Trophoblast cell (in vitro differentiated cells and primary cell): ENCODE data around the gene MCM7.

Experiments used
- DNase-seq, 2 donors: peaks; one replicate each; pipeline ENCODE4 v3.0.0-alpha.2; 2016
- H2AFZ ChIP-seq: 2 replicates; pipeline ENCODE4 v1.6.1; 2013; ENCODE audit warnings: low read length, moderate library complexity, mild to moderate bottlenecking; ENCODE audit not compliant: insufficient read depth, poor library complexity
- H2AK5ac ChIP-seq: 2 replicates; pipeline ENCODE4 v1.6.1; 2013; ENCODE audit warnings: mild to moderate bottlenecking, low read length
- H2BK120ac ChIP-seq: 2 replicates; pipeline ENCODE4 v1.6.1; 2013; ENCODE audit warnings: low read length, mild to moderate bottlenecking, moderate library complexity; ENCODE audit not compliant: insufficient read depth, poor library complexity
- H2BK12ac ChIP-seq: 2 replicates; pipeline ENCODE4 v1.6.1; 2013; ENCODE audit warnings: mild to moderate bottlenecking, low read length, moderate library complexity
- H2BK5ac ChIP-seq: 2 replicates; pipeline ENCODE4 v1.6.1; 2013; ENCODE audit warnings: low read length, low read depth, moderate library complexity, mild to moderate bottlenecking; ENCODE audit not compliant: poor library complexity
- H3K14ac ChIP-seq: 2 replicates; pipeline ENCODE4 v1.6.1; 2013; ENCODE audit warnings: mild to moderate bottlenecking, low read length
- H3K18ac ChIP-seq: 2 replicates; pipeline ENCODE4 v1.6.1; 2013; ENCODE audit warnings: mild to moderate bottlenecking, low read length
- H3K23ac ChIP-seq: 2 replicates; pipeline ENCODE4 v1.6.1; 2013; ENCODE audit warnings: low read length
- H3K27ac ChIP-seq: 2 replicates; pipeline ENCODE4 v1.5.1; 2013; ENCODE audit warnings: low read depth, mild to moderate bottlenecking, inconsistent platforms, low read length, moderate library complexity
- H3K27me3 ChIP-seq: 2 replicates; pipeline ENCODE4 v1.6.1; 2013; ENCODE audit warnings: inconsistent platforms, mild to moderate bottlenecking, low read length, moderate library complexity; ENCODE audit not compliant: insufficient read depth
- H3K36me3 ChIP-seq, 2 experiments: 1 replicate in 1 of 2; 2 replicates in 1 of 2; pipeline ENCODE4 v1.6.1; 2013; ENCODE audit warnings: low read length in 2 of 2, mild to moderate bottlenecking in 2 of 2, moderate library complexity in 1 of 2; ENCODE audit not compliant: insufficient read depth in 2 of 2, control insufficient read depth in 1 of 2
- H3K4ac ChIP-seq: 2 replicates; pipeline ENCODE4 v1.6.1; 2013; ENCODE audit warnings: low read depth, mild to moderate bottlenecking, low read length, moderate library complexity
- H3K4me1 ChIP-seq, 2 experiments: 1 replicate in 1 of 2; 2 replicates in 1 of 2; pipeline ENCODE4 v1.6.1; 2013; ENCODE audit warnings: low read length in 2 of 2, mild to moderate bottlenecking in 2 of 2, moderate library complexity in 1 of 2; ENCODE audit not compliant: insufficient read depth in 2 of 2, control insufficient read depth in 1 of 2
- H3K4me2 ChIP-seq: 2 replicates; pipeline ENCODE4 v1.6.1; 2013; ENCODE audit warnings: inconsistent platforms, mild to moderate bottlenecking, low read length, moderate library complexity
- H3K4me3 ChIP-seq: 2 replicates; pipeline ENCODE4 v1.5.1; 2013; ENCODE audit warnings: mild to moderate bottlenecking, low read depth, low read length, inconsistent platforms
- H3K79me1 ChIP-seq: one replicate; pipeline ENCODE4 v1.6.1; 2013; ENCODE audit warnings: low read length
- H3K79me2 ChIP-seq: 2 replicates; pipeline ENCODE4 v1.6.1; 2013; ENCODE audit warnings: low read length, mild to moderate bottlenecking; ENCODE audit not compliant: control insufficient read depth, insufficient read depth, poor library complexity
- H3K9ac ChIP-seq: 2 replicates; pipeline ENCODE4 v1.6.1; 2013; ENCODE audit warnings: mild to moderate bottlenecking, low read length
- H3K9me3 ChIP-seq: 2 replicates; pipeline ENCODE4 v1.6.1; 2013; ENCODE audit warnings: low read depth, mild to moderate bottlenecking, control low read depth, inconsistent platforms, low read length; ENCODE audit not compliant: insufficient read depth
- H4K12ac ChIP-seq: 2 replicates; pipeline ENCODE4 v1.6.1; 2013; ENCODE audit warnings: low read depth, mild to moderate bottlenecking, low read length, moderate library complexity
- H4K8ac ChIP-seq: 2 replicates; pipeline ENCODE4 v1.6.1; 2013; ENCODE audit warnings: low read depth, mild to moderate bottlenecking, low read length, moderate library complexity
- H4K91ac ChIP-seq: one replicate; pipeline ENCODE4 v1.6.1; 2013; ENCODE audit warnings: low read depth, mild to moderate bottlenecking, low read length, moderate library complexity
- WGBS: extraction: QIAGEN DNeasy Blood & Tissue Kit; methylation state at CpG from one replicate; pipeline ENCODE4 v1.1.7; 2013; ENCODE audit warnings: missing lambda C conversion rate; ENCODE audit not compliant: insufficient read length, insufficient coverage; ENCODE audit errors: extremely low coverage; 5-methylcytosine and 5-hydroxymethylcytosine counted together

The MCM7 gene

GRCh38 chr7:100111914-100112313 is 10.7 kb upstream of the MCM7 start:
- Histone ChIP-seq H3K14ac (no peak overlapping the region), H3K4me2 (no peak overlapping the region), H4K12ac (no peak overlapping the region), H3K18ac (no peak overlapping the region), H3K23ac (no peak overlapping the region), H2BK5ac (no peak overlapping the region), H2AFZ (no peak overlapping the region), H3K27me3 (no peaks in the 10 kb centered on the region), H3K9me3 (no peaks in the 10 kb centered on the region), H2AK5ac (no peak overlapping the region), H3K27ac (no peak overlapping the region), H2BK120ac (no peak overlapping the region), H3K4me1 (peaks cover 0 to 3% of the 10 kb centered on the region in 2 experiments), H2BK12ac (no peak overlapping the region), H3K79me1 (no peaks in the 10 kb centered on the region), H4K91ac (no peak overlapping the region), H3K79me2 (no peaks in the 10 kb centered on the region), H4K8ac (no peak overlapping the region), H3K9ac (no peak overlapping the region), H3K36me3 (peaks cover 60 to 61% of the 10 kb centered on the region in 2 experiments), H3K4me3 (no peak overlapping the region), H3K4ac (no peak overlapping the region)
- no CpG with 5 or more reads among the region's 13 CpGs for WGBS
- no peak for DNase-seq

GRCh38 chr7:100111156-100111555 is 10.0 kb upstream of the MCM7 start:
- Histone ChIP-seq H3K9me3 (no peaks in the 10 kb centered on the region), H3K36me3 (peaks cover 66 to 67% of the 10 kb centered on the region in 2 experiments), H3K4me2 (no peak overlapping the region), H3K4ac (no peak overlapping the region), H4K8ac (no peak overlapping the region), H4K12ac (no peak overlapping the region), H3K4me1 (no peaks in the 10 kb centered on the region), H3K27ac (no peak overlapping the region), H2BK5ac (no peak overlapping the region), H2AFZ (no peak overlapping the region), H3K79me2 (no peaks in the 10 kb centered on the region), H3K27me3 (no peaks in the 10 kb centered on the region), H2AK5ac (no peak overlapping the region), H3K23ac (no peak overlapping the region), H3K79me1 (no peaks in the 10 kb centered on the region), H2BK12ac (no peak overlapping the region), H3K14ac (no peak overlapping the region), H3K18ac (no peak overlapping the region), H4K91ac (no peak overlapping the region), H3K4me3 (no peak overlapping the region), H2BK120ac (no peak overlapping the region), H3K9ac (no peak overlapping the region)
- no CpG with 5 or more reads among the region's 7 CpGs for WGBS
- no peak for DNase-seq

GRCh38 chr7:100109521-100110163 is 8.4 kb upstream of the MCM7 start:
- no peak overlapping the region for H4K91ac ChIP-seq
- H2BK120ac ChIP-seq, result no peak overlapping the region
- H2BK5ac ChIP-seq, result no peak overlapping the region
- peaks cover 75 to 79% of the 10 kb centered on the region in 2 experiments for H3K36me3 ChIP-seq
- H3K9me3 ChIP-seq, result no peaks in the 10 kb centered on the region
- H3K9ac ChIP-seq, result no peak overlapping the region
- no peak overlapping the region for H2BK12ac ChIP-seq
- H3K14ac ChIP-seq, result no peak overlapping the region
- no peak for DNase-seq
- no peak overlapping the region for H4K12ac ChIP-seq
- H2AFZ ChIP-seq, result no peak overlapping the region
- no peak overlapping the region for H2AK5ac ChIP-seq
- H3K4ac ChIP-seq, result no peak overlapping the region
- no peak overlapping the region for H3K27ac ChIP-seq
- H3K4me2 ChIP-seq, result no peak overlapping the region
- WGBS, result no CpG with 5 or more reads among the region's 12 CpGs
- no peaks in the 10 kb centered on the region for H3K4me1 ChIP-seq
- H4K8ac ChIP-seq, result no peak overlapping the region
- no peaks in the 10 kb centered on the region for H3K79me1 ChIP-seq
- no peaks in the 10 kb centered on the region for H3K79me2 ChIP-seq
- no peak overlapping the region for H3K18ac ChIP-seq
- H3K27me3 ChIP-seq, result no peaks in the 10 kb centered on the region
- H3K23ac ChIP-seq, result no peak overlapping the region
- H3K4me3 ChIP-seq, result no peak overlapping the region

GRCh38 chr7:100107890-100108289 is 6.7 kb upstream of the MCM7 start:
- no peaks in the 10 kb centered on the region for H3K27me3 ChIP-seq
- no CpG with 5 or more reads among the region's 11 CpGs for WGBS
- no peak overlapping the region for H3K4ac ChIP-seq

More at GRCh38 chr7:100107890-100108289, 6.7 kb upstream of the MCM7 start:
- Histone ChIP-seq H3K9ac (no peak overlapping the region), H2AFZ (no peak overlapping the region), H2BK5ac (no peak overlapping the region), H3K79me2 (no peaks in the 10 kb centered on the region), H4K12ac (no peak overlapping the region), H3K27ac (no peak overlapping the region), H3K79me1 (no peaks in the 10 kb centered on the region), H2BK120ac (no peak overlapping the region), H2AK5ac (no peak overlapping the region), H3K23ac (no peak overlapping the region), H2BK12ac (no peak overlapping the region), H4K8ac (no peak overlapping the region), H3K14ac (no peak overlapping the region), H3K18ac (no peak overlapping the region), H3K36me3 (peaks cover 62 to 67% of the 10 kb centered on the region in 2 experiments), H3K4me1 (peaks cover 0 to 2% of the 10 kb centered on the region in 2 experiments), H3K9me3 (no peaks in the 10 kb centered on the region), H4K91ac (no peak overlapping the region), H3K4me2 (no peak overlapping the region), H3K4me3 (no peak overlapping the region)
- no peak for DNase-seq
